NT2/D1 (cell line): ENCODE measurements around the gene DNAJB9.
"Not testable (repeated sequence)": the region's sequence is repeated elsewhere in the genome, so short reads cannot be mapped to it uniquely, and the experiment has no call there.

Experiments
- SUZ12 ChIP-seq: IDR thresholded peaks from 2 replicates; pipeline ENCODE4 v1.6.1; 2011; ENCODE audit not compliant: insufficient read length, insufficient read depth; ENCODE audit errors: extremely low read depth
- YY1 ChIP-seq: IDR thresholded peaks from 2 replicates; pipeline ENCODE4 v1.6.1; 2011; ENCODE audit not compliant: insufficient read length, insufficient read depth
- ZNF274 ChIP-seq: IDR thresholded peaks from 2 replicates; pipeline ENCODE4 v1.6.1; 2011; ENCODE audit warnings: mild to moderate bottlenecking, low read depth, low read length

GRCh38 chr7:108556665-108557064 lies 13.0 kb upstream of the DNAJB9 start:
- not testable (repeated sequence) for TF ChIP-seq SUZ12, ZNF274, YY1
